Natural killer cell (primary cell): ENCODE results near the gene C14orf132. TPM values are rescaled to one million over a fixed set of nuclear protein-coding genes. Genes with fewer than 3 reads are reported as not detected.

Experiments
- ATAC-seq, 3 donors: fragments of 150-1000 bp in 2 of 3; fragments of 200-7000 bp in 1 of 3; cut with Tn5 transposase; 1 replicate in 1 of 3; 2 replicates in 2 of 3; pipeline ENCODE4 v1.10.0; 2021; ENCODE audit warnings: mild to moderate bottlenecking in 2 of 3, moderate library complexity in 2 of 3
- DNase-seq, 2 donors: peaks; one replicate each; pipeline versions ENCODE4 v3.0.0 to v3.0.0-alpha.2; 2013 to 2021; ENCODE audit warnings: mixed read lengths in 1 of 2
- H3K27ac ChIP-seq: one replicate; pipeline ENCODE4 v1.5.1; 2013; ENCODE audit warnings: mild to moderate bottlenecking, low read length
- H3K27me3 ChIP-seq: one replicate; pipeline ENCODE4 v1.6.1; 2013; ENCODE audit warnings: low read length; ENCODE audit not compliant: control insufficient read depth, insufficient read depth
- H3K36me3 ChIP-seq: one replicate; pipeline ENCODE4 v1.6.1; 2013; ENCODE audit warnings: low read length; ENCODE audit not compliant: control insufficient read depth, insufficient read depth
- H3K4me1 ChIP-seq: one replicate; pipeline ENCODE4 v1.6.1; 2013; ENCODE audit warnings: low read length; ENCODE audit not compliant: control insufficient read depth, insufficient read depth
- H3K4me3 ChIP-seq: one replicate; pipeline ENCODE4 v1.5.1; 2013; ENCODE audit warnings: low read length
- H3K9me3 ChIP-seq: one replicate; pipeline ENCODE4 v1.6.1; 2013; ENCODE audit warnings: low read length; ENCODE audit not compliant: control insufficient read depth, insufficient read depth
- H3K27ac Mint-ChIP-seq, 2 donors: one replicate each; pipeline ENCODE4 v1.8.0; 2022; ENCODE audit warnings: mild to moderate bottlenecking in 2 of 2, mixed read lengths in 2 of 2, moderate library complexity in 1 of 2
- H3K27me3 Mint-ChIP-seq, 2 donors: one replicate each; pipeline ENCODE4 v1.8.0; 2022; ENCODE audit warnings: low read depth in 2 of 2, mixed read lengths in 2 of 2
- H3K36me3 Mint-ChIP-seq: one replicate; pipeline ENCODE4 v1.8.0; 2022; ENCODE audit warnings: mixed read lengths
- H3K4me1 Mint-ChIP-seq, 2 donors: one replicate each; pipeline ENCODE4 v1.8.0; 2022; ENCODE audit warnings: mixed read lengths in 2 of 2
- H3K4me3 Mint-ChIP-seq: one replicate; pipeline ENCODE4 v1.8.0; 2022; ENCODE audit warnings: mild to moderate bottlenecking, moderate library complexity, mixed read lengths
- H3K9me3 Mint-ChIP-seq, 2 donors: one replicate each; pipeline ENCODE4 v1.8.0; 2022; ENCODE audit warnings: mixed read lengths in 2 of 2
- WGBS: methylation state at CpG from one replicate; pipeline ENCODE4 v1.1.7; 2013; ENCODE audit warnings: missing lambda C conversion rate; ENCODE audit not compliant: insufficient coverage; 5-methylcytosine and 5-hydroxymethylcytosine counted together
- intact Hi-C: fragments of 100-400 bp; cut with micrococcal nuclease; formaldehyde crosslinking; loops from one replicate; pipeline ENCODE4 v1.14.2; 2022
- total RNA-seq, 4 donors: library from RNA; stranded (reverse); fragments of 120-200 nt in 1 of 4; gene quantifications; one replicate each; pipeline versions ENCODE4 v1.2.3 to v1.2.4, GENCODE V29; 2013 to 2022
- TF ChIP-seq, protein P1 (sequence below): fragments of 200-600 bp; IDR thresholded peaks from one replicate; pipeline ENCODE4 v1.8.0; 2022; ENCODE audit warnings: antibody characterized with exemption

C14orf132 gene
- total RNA-seq, 3 donors from 2014 or later (not counting 1 experiment from before 2014, with no cell fraction given): 0.07 to 0.23 TPM; not detected in 1

DNA sequence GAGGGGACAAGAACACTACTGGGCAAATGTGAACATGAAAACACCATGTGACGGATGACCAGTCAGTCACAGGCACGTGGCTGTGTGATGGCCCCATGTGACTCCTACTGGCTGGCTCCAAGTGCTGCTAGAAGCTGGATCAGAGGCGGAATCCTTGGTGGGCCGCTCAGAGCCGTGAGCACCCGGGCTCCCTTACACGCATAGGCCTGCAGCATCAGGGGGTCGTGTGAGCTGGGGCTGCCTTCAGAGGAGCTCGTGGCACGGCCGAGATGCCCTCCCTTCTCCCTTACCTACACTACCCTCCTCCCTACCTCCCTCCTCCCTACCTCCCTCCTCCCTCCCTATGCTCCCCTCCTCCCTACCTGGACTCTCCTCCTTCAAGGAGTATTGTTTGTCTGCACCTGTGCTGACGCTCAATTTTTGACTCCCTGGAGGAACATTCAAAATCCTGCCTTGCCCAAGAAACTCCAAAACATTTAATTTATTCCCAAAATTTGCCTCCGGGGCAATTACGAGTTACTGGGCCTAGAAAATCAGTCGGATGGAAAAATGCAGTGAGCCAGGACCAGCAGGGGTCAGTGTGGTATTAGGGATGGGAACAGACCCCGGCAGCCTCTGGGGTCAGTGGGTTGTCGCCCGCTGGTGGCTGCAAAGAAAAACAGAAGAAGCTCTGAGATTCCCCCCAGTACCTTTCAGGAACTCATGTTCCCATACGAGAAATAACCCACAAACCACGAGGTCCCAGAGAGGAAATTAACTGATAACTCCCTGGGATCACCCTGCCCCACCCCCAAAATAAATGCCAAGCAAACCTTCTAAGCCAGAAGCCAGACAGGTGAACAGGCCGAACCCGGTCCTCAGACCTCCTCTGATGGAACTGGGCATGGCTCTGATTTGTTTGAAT is 61.3 kb downstream of the C14orf132 start:
- Histone ChIP-seq H3K36me3 (no peaks in the 10 kb centered on the region), H3K4me1 (no peaks in the 10 kb centered on the region), H3K9me3 (no peaks in the 10 kb centered on the region), H3K27me3 (no peaks in the 10 kb centered on the region), H3K27ac (no peak overlapping the region), H3K4me3 (no peak overlapping the region)
- no peaks in the 10 kb centered on the region for H3K27me3 Mint-ChIP-seq
- 36% methylated on average over 22 of the region's 22 CpGs for WGBS
- TF ChIP-seq, protein P1, sequence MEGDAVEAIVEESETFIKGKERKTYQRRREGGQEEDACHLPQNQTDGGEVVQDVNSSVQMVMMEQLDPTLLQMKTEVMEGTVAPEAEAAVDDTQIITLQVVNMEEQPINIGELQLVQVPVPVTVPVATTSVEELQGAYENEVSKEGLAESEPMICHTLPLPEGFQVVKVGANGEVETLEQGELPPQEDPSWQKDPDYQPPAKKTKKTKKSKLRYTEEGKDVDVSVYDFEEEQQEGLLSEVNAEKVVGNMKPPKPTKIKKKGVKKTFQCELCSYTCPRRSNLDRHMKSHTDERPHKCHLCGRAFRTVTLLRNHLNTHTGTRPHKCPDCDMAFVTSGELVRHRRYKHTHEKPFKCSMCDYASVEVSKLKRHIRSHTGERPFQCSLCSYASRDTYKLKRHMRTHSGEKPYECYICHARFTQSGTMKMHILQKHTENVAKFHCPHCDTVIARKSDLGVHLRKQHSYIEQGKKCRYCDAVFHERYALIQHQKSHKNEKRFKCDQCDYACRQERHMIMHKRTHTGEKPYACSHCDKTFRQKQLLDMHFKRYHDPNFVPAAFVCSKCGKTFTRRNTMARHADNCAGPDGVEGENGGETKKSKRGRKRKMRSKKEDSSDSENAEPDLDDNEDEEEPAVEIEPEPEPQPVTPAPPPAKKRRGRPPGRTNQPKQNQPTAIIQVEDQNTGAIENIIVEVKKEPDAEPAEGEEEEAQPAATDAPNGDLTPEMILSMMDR: no peak
- no peak overlapping the region for H3K27ac Mint-ChIP-seq
- H3K36me3 Mint-ChIP-seq: no peaks in the 10 kb centered on the region
- no peaks in the 10 kb centered on the region for H3K4me1 Mint-ChIP-seq
- no peak overlapping the region for H3K4me3 Mint-ChIP-seq
- intact Hi-C loops: loop anchor here (10.0 kb wide), 1 partner anchor 324 kb away; no protein-coding TSS in a partner anchor
- ATAC-seq: peak in 1 of 3 donors; percentile 38
- peak in 1 of 2 donors; percentile 86 for DNase-seq
- no peaks in the 10 kb centered on the region for H3K9me3 Mint-ChIP-seq

GRCh38 chr14:96102081-96102856 is 63.1 kb downstream of the C14orf132 start:
- no peaks in the 10 kb centered on the region for H3K9me3 ChIP-seq
- intact Hi-C loops: loop anchor here (10.0 kb wide), 1 partner anchor 323 kb away; no protein-coding TSS in a partner anchor
- no peaks in the 10 kb centered on the region for H3K4me1 ChIP-seq
- no peak overlapping the region for H3K27ac ChIP-seq
- H3K4me3 ChIP-seq: no peak overlapping the region
- H3K36me3 Mint-ChIP-seq: no peaks in the 10 kb centered on the region
- TF ChIP-seq, protein P1: no peak
- no peak overlapping the region for H3K4me3 Mint-ChIP-seq
- no peak for DNase-seq
- no peaks in the 10 kb centered on the region for H3K27me3 ChIP-seq
- H3K27ac Mint-ChIP-seq: no peak overlapping the region
- H3K9me3 Mint-ChIP-seq: no peaks in the 10 kb centered on the region
- no peak for ATAC-seq
- H3K27me3 Mint-ChIP-seq: peaks cover 0 to 5% of the 10 kb centered on the region in 2 donors
- 92% methylated on average over 3 of the region's 3 CpGs for WGBS
- H3K36me3 ChIP-seq: no peaks in the 10 kb centered on the region
- no peaks in the 10 kb centered on the region for H3K4me1 Mint-ChIP-seq

DNA sequence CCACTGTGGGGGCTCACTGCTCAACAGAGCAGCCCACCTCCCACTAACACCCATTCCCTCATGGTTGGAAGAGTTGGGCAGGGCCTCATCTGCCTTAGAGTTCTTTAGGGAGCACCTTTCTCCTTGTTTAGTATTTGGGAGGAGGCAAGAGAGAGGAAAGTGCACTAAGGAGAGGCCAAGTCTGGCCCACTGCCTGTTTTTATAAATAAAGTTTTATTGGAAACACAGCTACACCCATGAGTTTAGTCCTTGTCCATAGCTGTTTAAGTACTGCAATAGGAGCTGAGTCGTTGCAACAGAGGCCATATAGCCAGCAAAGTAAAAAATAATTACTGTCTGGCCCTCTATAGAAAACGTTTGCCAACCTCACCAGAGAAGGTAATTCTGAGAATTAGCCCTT is 63.9 kb downstream of the C14orf132 start:
- no peak overlapping the region for H3K27ac Mint-ChIP-seq
- no peaks in the 10 kb centered on the region for H3K36me3 Mint-ChIP-seq
- H3K4me3 Mint-ChIP-seq: no peak overlapping the region
- no peaks in the 10 kb centered on the region for H3K4me1 Mint-ChIP-seq
- Histone ChIP-seq H3K36me3 (no peaks in the 10 kb centered on the region), H3K27me3 (no peaks in the 10 kb centered on the region), H3K9me3 (no peaks in the 10 kb centered on the region), H3K4me3 (no peak overlapping the region), H3K27ac (no peak overlapping the region), H3K4me1 (no peaks in the 10 kb centered on the region)
- ATAC-seq (no peak), DNase-seq (no peak)
- 50% methylated on average over 2 of the region's 2 CpGs for WGBS
- no peaks in the 10 kb centered on the region for H3K9me3 Mint-ChIP-seq
- intact Hi-C loops: loop anchor here (10.0 kb wide), 1 partner anchor 322 kb away; no protein-coding TSS in a partner anchor
- peaks cover 0 to 13% of the 10 kb centered on the region in 2 donors for H3K27me3 Mint-ChIP-seq
- TF ChIP-seq, protein P1: no peak
